ENCODE measurements around the gene ADK. TPM values are rescaled to one million over a fixed set of nuclear protein-coding genes. Genes with fewer than 3 reads are reported as not detected.

Gene ADK
- total RNA-seq, 1 experiment from 2014 or later = 26.8 TPM

DNA sequence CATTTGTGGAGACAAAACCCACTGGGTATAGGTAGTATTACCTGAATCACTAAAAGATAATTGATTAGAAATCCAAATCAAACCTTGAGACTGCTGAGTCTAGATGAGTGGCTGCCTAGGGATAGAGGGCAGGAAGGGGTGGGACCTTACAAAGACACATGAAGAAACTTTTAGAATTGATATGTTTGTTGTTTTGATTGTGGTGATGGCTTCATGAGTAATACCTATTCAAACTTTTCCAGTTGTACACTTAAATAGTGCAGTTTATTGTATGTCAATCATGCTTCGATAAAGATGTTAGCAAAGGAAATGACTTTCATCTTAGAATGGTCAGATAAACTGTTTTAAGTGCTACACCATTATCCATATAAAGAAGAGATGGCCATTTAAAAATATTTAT, 486.7 kb downstream of the ADK start:
- no peak overlapping the region for H3K27ac ChIP-seq (ENCODE audit: insufficient read length, low read depth, low read length)
- no peaks in the 10 kb centered on the region for H3K79me1 ChIP-seq (ENCODE audit: insufficient read depth, low read depth, low read length, poor library complexity, severe bottlenecking)
- no peak overlapping the region for H2BK15ac ChIP-seq (ENCODE audit: low read depth, low read length)
- H3T11ph ChIP-seq (ENCODE audit: low read length) = no peak overlapping the region
- H3K79me2 ChIP-seq (ENCODE audit: insufficient read depth, low read length) = no peaks in the 10 kb centered on the region
- no CpG with 5 or more reads among the region's 1 CpG for WGBS (ENCODE audit: extremely low coverage, insufficient read length, low lambda C conversion rate)
- no peak overlapping the region for H2AFZ ChIP-seq (ENCODE audit: low read length)
- no peak overlapping the region for H4K8ac ChIP-seq (replicated peaks; ENCODE audit: insufficient read length, low read depth, low read length)
- H4K91ac ChIP-seq (ENCODE audit: insufficient read length, low read depth, low read length) = no peak overlapping the region
- H2BK20ac ChIP-seq (ENCODE audit: low read depth, low read length, poor library complexity, severe bottlenecking) = no peak overlapping the region
- TF ChIP-seq, protein P1, sequence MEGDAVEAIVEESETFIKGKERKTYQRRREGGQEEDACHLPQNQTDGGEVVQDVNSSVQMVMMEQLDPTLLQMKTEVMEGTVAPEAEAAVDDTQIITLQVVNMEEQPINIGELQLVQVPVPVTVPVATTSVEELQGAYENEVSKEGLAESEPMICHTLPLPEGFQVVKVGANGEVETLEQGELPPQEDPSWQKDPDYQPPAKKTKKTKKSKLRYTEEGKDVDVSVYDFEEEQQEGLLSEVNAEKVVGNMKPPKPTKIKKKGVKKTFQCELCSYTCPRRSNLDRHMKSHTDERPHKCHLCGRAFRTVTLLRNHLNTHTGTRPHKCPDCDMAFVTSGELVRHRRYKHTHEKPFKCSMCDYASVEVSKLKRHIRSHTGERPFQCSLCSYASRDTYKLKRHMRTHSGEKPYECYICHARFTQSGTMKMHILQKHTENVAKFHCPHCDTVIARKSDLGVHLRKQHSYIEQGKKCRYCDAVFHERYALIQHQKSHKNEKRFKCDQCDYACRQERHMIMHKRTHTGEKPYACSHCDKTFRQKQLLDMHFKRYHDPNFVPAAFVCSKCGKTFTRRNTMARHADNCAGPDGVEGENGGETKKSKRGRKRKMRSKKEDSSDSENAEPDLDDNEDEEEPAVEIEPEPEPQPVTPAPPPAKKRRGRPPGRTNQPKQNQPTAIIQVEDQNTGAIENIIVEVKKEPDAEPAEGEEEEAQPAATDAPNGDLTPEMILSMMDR (conservative IDR thresholded peaks at IDR 0.05) = no peak
- H2BK5ac ChIP-seq (ENCODE audit: insufficient read length, low read length) = no peak overlapping the region
- no peak overlapping the region for H3K4me3 Mint-ChIP-seq
- no peak overlapping the region for H3K56ac ChIP-seq (ENCODE audit: insufficient read length, low read depth, low read length)
- no peak overlapping the region for H3K23ac ChIP-seq (ENCODE audit: insufficient read length, low read depth, low read length)
- H3K4ac ChIP-seq (ENCODE audit: low read depth, low read length) = no peak overlapping the region
- H2BK120ac ChIP-seq (ENCODE audit: low read depth, low read length, poor library complexity, severe bottlenecking) = no peak overlapping the region
- no peaks in the 10 kb centered on the region for H4K20me1 ChIP-seq (ENCODE audit: control insufficient read depth, insufficient read depth, insufficient read length)
- no peaks in the 10 kb centered on the region for H3K23me2 ChIP-seq (ENCODE audit: insufficient read length, low read depth, low read length, poor library complexity, severe bottlenecking)
- peaks cover 7 to 17% of the 10 kb centered on the region in 2 experiments for H3K9me3 Mint-ChIP-seq
- peaks cover 15 to 16% of the 10 kb centered on the region in 2 experiments for H3K4me1 Mint-ChIP-seq
- H3K4me1 ChIP-seq (ENCODE audit: insufficient read depth, low read length) = no peaks in the 10 kb centered on the region
- H3K27ac Mint-ChIP-seq = no peak overlapping the region
- H3K27me3 ChIP-seq (ENCODE audit: insufficient read depth, low read length) = no peaks in the 10 kb centered on the region
- no peaks in the 10 kb centered on the region for H3K9me3 ChIP-seq (ENCODE audit: control insufficient read depth, low read depth, low read length)
- no peak overlapping the region for H3K4me2 ChIP-seq (ENCODE audit: insufficient read depth, insufficient read length, low read length)
- no peak for DNase-seq
- H2BK12ac ChIP-seq (ENCODE audit: insufficient read length, low read depth, low read length) = no peak overlapping the region
- H3K36me3 Mint-ChIP-seq (ENCODE audit: insufficient read depth in 1 of 3, low read depth in 3 of 3) = peaks cover 13 to 22% (median 15%) of the 10 kb centered on the region in 3 experiments; a peak in 6 of 7 replicates
- no peak overlapping the region for H3K9ac ChIP-seq (ENCODE audit: extremely low read depth, insufficient read length, low read length)
- no peaks in the 10 kb centered on the region for H3K27me3 Mint-ChIP-seq (ENCODE audit: low read depth)
- H3K18ac ChIP-seq (ENCODE audit: insufficient read length, low read depth, low read length) = no peak overlapping the region
- H3K14ac ChIP-seq (ENCODE audit: insufficient read depth, low read length) = no peak overlapping the region
- no peak overlapping the region for H2AK5ac ChIP-seq (ENCODE audit: insufficient read length, low read length)
- H4K5ac ChIP-seq (ENCODE audit: insufficient read length, low read depth, low read length) = no peak overlapping the region
